GM18502 (cell line): Measurements from ENCODE around the gene TAL1.
"Not testable (repeated sequence)": the region's sequence is repeated elsewhere in the genome, so short reads cannot be mapped to it uniquely, and the experiment has no call there.

Experiments used
- ATAC-seq: cut with Tn5 transposase; IDR thresholded peaks from one replicate; pipeline ENCODE4 v1.9.1; 2021; ENCODE audit warnings: mild to moderate bottlenecking; ENCODE audit not compliant: unreplicated experiment, poor library complexity

Gene TAL1

GRCh38 chr1:47213230-47213963, 18.6 kb downstream of the TAL1 start:
- ATAC-seq, result no peak

- no peak for ATAC-seq
These were observed 19.3 kb downstream of the TAL1 start for GRCh38 chr1:47212636-47213229.

GRCh38 chr1:47211796-47212269, 20.2 kb downstream of the TAL1 start:
- no peak for ATAC-seq

GRCh38 chr1:47210666-47211065, 21.4 kb downstream of the TAL1 start:
- no peak for ATAC-seq

- no peak for ATAC-seq
These were observed 22.2 kb downstream of the TAL1 start for GRCh38 chr1:47209725-47210325.

- ATAC-seq, result no peak
These were observed 22.9 kb downstream of the TAL1 start for GRCh38 chr1:47209091-47209490.

GRCh38 chr1:47208374-47208850, 23.6 kb downstream of the TAL1 start:
- ATAC-seq, result no peak

GRCh38 chr1:47207803-47208373, 24.1 kb downstream of the TAL1 start:
- ATAC-seq, result no peak

GRCh38 chr1:47205918-47206317, 26.1 kb downstream of the TAL1 start:
- ATAC-seq, result no peak

GRCh38 chr1:47203504-47203903, 28.5 kb downstream of the TAL1 start:
- not testable (repeated sequence) for ATAC-seq

GRCh38 chr1:47201179-47201578, 30.8 kb downstream of the TAL1 start:
- ATAC-seq, result no peak

- no peak for ATAC-seq
These were observed 33.8 kb downstream of the TAL1 start for GRCh38 chr1:47198214-47198613.

- no peak for ATAC-seq
These were observed 35.4 kb downstream of the TAL1 start for GRCh38 chr1:47196622-47197021.

GRCh38 chr1:47195981-47196380, 36.0 kb downstream of the TAL1 start:
- not testable (repeated sequence) for ATAC-seq

GRCh38 chr1:47194311-47194710, 37.7 kb downstream of the TAL1 start:
- no peak for ATAC-seq

GRCh38 chr1:47193496-47193895, 38.5 kb downstream of the TAL1 start:
- not testable (repeated sequence) for ATAC-seq

- peak; percentile 75 for ATAC-seq
These were observed 39.3 kb downstream of the TAL1 start for GRCh38 chr1:47192458-47193384.

GRCh38 chr1:47191940-47192457, 40.0 kb downstream of the TAL1 start:
- ATAC-seq, result no peak

GRCh38 chr1:47190857-47191256, 41.2 kb downstream of the TAL1 start:
- ATAC-seq, result no peak

- ATAC-seq, result no peak
These were observed 41.5 kb downstream of the TAL1 start for GRCh38 chr1:47190509-47190855.
